HG02798 (cell line): Measurements from ENCODE around the gene CACNB2.

ENCODE experiments used
- ATAC-seq: cut with Tn5 transposase; IDR thresholded peaks from one replicate; pipeline ENCODE4 v1.9.1; 2021; ENCODE audit warnings: mild to moderate bottlenecking; ENCODE audit not compliant: unreplicated experiment, poor library complexity

The CACNB2 gene

DNA sequence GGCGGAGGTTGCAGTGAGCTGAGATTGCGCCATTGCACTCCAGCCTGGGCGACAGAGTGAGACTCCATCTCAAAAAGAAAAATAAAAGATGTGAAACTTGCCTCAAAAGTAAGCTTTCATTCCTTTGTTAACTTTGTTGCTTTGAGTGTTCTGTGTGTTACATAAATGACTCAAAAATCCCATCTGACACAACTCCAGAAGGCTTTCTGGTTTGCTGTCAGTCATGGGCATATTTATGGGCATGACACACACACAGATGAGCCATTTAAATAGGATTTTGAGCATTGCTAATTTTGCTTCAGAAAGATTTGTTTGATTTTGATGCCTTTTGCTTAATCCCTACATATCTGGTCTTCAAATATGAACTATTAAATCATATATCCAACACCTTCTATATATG, 82.6 kb downstream of the CACNB2 start:
- no peak for ATAC-seq

DNA sequence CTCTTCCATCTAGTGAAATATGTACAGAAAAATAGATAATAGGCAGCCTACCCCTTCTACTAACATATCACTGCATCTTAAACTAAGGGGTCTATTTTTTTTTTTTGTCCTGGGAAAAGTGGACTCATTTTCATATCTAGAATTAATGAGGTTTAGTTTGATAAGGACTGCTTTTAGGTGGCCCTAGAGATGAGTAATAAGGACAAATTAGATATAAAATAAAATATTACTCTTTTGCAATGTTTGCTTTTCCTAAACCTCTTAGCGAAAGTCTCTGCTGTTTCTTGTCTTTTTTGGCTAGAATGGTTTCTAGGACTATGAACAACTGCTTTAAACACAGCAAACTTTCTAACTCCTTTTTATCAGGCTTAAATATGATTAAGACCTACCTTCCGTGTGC, 83.7 kb downstream of the CACNB2 start:
- no peak for ATAC-seq

DNA sequence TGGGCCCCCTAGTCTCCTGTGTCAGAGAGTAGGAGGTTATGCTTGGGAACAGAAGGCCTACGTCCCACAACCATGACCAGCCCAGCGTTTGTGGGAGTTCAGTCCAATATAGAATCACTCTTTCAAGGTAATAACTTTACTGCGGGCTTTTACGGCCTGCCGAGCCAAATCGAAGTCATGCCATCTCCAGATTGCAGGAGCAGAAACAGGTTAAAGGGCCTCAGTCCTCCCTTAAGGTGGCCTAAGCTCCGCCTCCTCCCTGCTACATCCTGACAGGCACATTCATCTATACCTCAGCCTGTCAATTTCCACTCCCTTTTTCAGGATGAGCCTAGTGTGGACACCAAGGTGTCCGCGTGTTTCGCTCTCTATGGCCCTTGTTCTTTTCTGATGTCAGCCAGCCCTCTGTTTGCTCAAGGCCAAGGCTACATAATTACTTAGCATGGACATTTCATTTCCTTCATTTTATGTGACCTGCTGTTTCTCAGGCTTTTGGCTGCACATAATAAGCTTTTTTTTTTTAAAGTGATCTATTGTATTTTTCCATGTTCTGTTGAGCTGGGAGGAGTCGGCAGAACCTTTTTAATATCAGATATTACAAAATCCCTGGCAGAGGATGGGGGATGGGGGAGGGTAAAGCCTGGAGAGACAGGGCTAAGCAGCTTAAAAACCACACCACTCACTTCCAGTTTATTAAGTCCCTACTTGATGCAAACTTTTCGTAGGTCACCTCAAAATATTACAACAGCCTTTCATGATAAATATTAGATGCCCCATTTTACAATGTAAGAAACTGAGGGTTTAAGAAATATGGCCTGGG, 84.6 kb downstream of the CACNB2 start:
- no peak for ATAC-seq

DNA sequence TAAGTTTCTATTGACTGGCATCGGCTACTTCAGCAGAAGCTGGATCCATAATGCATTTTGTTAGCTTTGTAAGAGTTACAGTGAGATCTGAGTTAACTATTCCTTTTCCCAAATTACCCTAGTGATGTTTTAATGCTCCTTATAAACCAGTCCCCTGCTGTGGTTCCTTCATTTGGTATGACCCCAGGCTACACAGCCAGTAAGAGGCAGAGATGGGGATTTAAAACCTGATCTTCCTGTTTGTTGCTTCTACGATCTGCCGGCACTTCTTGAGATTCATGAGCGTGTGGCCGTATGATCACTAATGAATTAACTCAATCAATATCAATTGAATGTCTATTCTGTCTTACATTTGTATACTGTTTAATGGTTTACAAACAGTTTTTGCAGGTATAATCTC, 86.1 kb downstream of the CACNB2 start:
- ATAC-seq, result no peak

DNA sequence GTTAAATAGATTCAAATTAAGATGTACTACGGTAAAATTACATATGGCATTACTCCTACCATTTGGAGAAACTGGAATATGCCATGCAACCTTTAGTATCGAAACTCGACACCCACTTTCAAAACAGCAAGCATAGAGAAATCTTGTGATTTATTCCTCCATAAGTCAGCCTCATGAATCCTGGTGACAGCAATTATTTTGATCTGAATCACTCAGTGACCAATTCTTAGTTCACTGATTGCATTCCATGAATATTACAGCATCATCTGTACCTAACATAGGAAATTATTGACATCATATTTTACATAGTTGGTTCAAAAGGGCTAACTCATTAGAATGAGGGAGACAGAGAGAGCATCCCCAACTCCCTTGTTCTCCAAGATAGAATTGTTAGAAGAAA, 89.6 kb downstream of the CACNB2 start:
- ATAC-seq, result no peak

DNA sequence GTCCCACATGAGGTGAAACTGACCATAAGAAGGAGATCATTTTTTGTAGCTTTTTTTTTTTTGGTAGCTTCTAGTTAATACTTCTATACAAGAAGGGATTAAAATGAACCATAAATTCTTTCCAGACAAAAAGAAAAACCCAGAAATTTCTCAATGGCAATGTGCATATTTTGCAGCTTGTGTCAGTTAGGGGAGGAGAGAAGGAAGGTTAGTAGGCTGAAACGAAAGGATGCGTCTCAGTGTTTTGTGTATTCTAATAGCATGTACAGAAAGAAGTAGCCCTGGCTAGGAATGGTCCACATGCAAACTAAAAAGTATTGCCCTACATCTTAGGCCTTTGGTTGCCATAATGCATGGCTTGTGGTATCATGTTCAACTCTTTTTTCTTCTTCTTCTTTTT, 90.6 kb downstream of the CACNB2 start:
- no peak for ATAC-seq

DNA sequence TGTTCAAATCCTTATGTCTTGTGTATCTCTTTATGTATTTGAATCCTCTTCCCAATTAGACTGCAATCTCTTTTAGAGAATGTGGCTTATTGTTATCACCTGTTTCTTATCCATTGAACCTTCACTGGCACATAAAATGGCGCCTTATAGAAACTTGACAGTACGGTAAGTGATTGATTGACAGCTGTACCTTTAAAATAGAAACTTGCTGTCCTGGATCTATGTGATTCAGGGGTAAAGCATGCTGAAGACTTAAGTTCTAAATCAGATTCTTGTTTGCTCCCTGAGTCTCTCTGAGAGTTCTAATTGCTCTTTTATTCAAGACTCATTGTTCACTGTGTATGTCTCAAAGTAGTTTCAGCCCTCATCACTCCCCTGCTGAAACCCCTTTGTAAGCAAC, 91.3 kb downstream of the CACNB2 start:
- no peak for ATAC-seq

DNA sequence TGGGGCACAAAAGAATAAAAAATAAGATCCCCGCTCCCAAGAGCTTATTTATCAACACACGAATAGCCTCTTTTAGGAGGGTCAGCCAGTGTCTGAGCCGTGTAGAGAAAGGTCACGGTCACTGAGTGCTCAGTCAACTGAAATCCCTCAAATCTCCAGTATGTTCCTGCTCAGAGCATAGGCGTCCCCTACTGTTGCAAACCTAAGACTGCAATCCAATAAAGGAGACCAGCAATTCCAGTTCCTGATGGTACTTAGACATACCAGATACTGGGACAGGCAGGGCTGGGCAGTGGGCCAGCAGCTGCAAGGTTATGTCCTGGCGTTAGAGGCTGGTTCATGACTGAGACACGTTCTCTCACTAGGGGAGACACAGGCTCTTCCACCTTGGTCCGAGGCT, 93.6 kb downstream of the CACNB2 start:
- ATAC-seq, result no peak

DNA sequence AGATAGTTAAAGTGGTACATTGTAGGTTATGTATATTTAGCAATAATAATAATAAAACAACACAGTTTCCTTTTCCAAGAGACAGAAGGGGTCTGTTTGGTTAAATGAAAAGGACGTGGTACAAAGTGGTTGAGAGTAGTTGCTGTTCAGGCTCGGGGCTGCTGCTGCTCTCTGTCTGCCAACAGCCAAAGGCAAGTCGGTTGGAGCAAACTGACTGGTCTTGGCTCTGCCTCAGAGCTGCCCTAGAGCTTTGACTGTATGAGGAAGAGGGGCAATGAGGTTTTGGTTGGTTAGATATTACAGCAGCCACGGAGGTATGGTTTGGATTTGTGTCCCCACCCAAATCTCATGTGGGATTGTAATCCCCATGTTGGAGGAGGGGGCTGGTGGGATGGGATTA, 95.3 kb downstream of the CACNB2 start:
- ATAC-seq, result no peak

DNA sequence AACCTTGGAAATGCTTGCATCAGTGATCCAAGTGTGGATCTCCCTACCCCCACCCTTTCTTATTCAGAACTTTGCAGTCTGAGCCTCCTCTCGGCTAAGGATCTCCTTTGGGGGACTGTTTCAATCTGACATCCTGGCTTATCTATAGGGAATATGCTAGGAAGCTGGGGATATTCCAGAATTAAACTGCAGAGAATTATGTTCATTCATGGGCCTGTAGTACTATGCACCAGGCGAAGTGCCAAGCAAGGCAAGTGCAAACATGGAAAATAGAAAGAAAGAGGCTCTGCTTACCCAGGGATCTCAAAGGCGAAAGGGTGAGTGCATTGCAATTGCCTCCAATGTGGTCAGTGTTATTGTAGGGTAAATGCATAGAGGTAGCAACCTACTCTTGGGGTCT, 96.5 kb downstream of the CACNB2 start:
- no peak for ATAC-seq

DNA sequence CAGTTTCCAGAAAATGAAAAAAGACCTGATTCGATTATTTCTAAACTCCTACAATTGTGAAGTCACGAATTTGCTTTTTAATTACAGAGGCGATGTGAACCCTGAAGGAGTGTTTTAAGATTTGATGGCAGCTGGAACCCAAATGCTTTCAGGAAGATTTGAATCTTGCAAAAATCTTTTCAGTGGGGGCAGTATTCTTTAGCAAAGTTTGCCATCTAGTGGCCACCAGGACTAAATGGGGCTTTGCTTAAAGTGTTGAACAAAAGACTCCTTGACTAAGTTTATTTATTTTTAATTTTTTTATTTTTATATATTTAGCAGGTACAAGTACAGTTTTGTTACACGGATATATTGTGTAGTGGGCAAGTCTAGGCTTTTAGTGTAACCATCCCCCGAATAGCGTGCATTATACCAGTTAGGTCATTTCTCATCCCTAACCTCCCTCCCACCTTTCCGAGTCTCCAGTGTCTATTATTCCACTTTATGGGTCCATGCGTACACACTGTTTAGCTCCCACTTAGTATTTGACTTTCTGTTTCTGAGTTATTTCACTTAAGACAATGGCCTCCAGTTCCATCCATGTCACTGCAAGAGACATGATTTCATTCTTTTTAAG, 98.8 kb downstream of the CACNB2 start:
- ATAC-seq, result no peak

DNA sequence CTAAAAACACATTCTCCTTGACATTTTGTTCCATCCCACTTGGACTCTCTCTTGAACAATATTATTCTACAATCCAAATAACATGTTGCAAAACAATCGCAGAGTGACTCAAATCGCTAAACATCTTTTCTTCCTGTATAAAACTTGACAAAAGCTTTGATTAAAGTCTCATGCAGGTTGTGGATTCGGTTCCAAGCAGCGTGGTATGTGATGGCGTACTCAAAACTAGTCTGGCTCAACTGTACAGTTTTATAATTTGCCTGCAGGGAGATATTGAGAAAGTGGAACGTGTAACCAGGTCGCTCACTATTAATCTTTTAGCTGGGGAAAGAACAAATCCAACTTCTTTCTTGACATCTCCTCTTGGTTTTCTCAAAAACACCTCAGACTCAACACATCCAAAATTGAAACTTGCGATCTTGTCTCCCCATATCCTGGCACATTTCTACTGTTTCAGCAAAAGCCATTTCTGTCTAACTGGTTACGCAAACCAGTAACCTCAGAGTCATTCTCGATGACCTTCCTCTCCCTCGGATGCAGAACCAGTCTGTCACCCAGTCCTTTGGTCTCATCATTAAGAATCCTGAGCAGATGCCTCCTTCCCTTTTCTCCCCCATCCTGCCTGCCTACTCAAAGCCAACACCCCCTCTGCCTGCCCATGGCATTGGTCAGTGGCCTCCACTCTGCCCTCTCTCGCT, 100.1 kb downstream of the CACNB2 start:
- ATAC-seq, result no peak

DNA sequence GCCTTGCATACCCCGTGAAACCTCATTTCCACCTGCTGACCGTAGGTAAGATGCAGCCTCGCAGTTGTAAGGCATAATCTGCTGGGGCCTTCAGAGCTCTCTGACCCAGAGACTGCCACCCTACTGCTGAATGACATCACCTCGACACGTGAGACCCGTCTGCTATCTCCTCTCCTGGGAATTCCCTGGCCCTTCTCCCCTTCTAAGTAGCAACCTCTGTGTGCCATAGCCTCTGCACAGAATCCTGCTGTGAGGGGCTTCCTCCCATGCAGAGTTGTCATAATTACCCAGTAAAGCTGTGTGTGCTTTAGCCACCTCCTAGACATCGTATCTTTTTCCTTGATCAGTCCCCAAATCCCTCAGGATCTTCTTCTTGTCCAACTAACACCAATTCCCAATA, 106.7 kb downstream of the CACNB2 start:
- ATAC-seq, result no peak

DNA sequence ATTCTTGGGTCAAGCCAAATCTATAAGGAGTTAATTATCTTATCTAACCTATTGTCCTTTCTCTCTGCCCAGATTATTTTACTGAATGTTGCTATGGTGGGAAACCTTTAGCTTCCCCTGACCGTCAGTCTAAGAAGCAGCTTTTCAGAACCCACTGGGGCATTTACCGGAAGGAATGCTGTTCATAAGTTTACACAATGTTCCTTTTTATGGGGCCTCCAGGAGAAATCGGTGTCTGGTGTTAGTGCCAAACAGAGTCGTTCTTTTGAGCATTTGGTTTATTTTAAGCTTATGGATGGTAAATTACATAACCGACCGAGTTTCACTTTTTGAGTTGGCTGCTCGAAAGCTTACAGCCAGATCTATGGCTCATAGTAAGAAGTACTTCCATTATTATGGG, 111.9 kb downstream of the CACNB2 start:
- no peak for ATAC-seq

DNA sequence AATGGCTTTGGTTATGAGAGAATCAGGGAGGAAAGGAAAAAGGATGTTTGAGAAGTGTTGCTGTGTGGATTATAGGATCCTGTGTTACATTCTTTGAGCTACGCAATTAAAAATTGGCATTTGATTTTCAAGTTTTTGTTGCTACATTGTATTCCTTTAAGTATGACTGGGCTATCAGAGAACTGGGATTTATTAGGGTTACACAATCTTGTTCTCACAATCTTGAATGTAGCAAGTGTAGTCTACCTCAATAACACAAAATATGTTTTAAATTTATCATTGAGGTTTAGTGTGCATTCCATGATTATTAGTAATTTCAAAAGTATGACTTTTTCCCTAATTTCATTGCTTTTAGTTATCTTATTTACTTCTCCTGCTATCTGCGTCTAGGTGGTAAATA, 113.9 kb downstream of the CACNB2 start:
- ATAC-seq, result no peak

DNA sequence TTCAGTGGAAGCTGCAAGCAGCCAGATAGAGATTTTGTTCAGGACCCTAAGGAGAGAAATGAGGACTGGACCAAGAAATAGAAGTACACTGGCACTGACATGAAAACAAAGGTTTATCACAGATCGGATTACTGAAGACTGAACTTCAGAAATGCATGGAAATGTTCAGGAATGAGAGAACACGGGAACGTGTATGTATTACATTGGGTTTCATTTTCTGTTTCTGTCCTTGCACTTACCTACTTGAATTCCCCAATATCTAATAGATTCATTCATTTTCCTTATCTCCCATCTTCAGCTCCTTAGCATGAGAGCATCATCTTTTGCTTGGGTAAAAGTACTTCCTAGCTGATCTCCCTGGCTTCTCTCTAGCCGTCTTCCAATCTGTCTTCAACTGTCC, 114.5 kb downstream of the CACNB2 start:
- ATAC-seq, result no peak

DNA sequence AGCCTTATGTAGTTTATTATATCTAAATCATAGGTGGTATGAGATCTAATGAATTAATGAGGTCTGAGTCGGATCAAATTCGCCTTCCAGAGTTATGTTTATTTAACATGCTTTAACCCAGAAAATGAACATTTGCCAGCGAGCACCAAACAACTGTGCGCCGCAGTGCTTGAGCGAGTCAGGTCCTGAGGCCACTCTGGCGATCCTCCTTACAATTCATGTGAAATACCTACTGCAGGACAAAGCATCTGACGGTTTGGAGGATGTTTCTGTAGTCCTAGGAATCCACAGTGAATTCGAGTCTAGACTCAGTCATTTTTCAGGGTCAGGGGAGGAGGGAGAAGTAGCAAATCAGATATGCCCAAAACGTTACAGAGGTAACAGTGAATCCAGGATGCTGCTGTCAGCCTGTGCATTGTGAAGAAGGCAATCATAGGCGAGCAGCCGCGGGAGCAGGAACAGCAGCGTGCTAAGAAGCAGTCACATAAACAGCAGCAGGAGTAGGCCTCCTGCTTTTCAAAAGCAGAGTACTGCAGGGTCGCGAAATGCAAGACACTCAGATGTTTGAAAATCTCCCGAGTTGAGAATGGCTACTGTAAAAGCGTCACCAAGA, 120.2 kb downstream of the CACNB2 start:
- no peak for ATAC-seq

DNA sequence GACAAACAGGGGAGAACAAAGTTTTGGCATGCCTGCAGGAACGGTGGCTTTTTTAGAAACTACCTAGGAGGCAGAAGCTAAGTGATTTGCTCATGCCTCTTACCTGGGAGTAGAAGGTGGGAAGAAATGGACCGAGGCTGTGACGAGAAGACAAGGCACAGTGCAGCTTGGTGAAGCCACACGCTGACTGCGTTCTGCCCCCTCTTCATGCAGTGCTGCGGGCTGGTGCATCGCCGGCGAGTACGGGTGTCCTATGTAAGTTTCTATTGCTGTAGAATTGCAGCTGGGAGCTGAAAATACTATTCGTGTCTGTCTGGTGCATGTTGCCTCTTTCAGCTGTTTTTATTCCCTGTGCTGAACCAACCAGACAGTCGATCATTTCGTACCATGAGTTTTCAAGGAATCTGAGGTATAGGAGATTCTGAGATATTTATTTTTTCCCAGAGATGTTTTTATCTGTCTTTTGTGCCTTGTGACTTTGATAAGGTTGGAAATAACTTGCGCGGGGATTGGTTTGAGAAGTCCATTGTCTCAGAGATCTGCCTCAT, 120.9 kb downstream of the CACNB2 start:
- ATAC-seq, result no peak

DNA sequence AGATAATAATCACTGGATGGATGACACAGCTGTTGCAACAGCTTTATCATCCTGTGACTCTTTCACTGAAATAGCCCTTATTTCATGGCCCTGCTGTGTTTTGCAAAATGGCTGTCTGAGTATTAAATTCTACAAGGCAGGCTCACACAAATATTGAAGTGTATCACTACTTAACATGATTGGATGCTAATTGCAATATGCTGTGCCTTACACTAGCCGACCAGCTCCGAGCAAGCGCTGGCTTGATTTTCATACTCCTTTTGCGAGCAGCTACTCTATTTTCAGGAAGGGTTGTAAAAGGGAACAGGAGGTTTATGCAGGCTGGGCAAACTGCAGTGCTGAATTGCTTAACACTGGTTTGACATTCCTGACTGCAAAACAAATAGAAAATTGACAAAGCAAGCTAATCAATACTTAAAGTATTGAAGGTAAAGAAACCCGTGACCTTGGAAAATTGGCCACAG, 121.6 kb downstream of the CACNB2 start:
- no peak for ATAC-seq

DNA sequence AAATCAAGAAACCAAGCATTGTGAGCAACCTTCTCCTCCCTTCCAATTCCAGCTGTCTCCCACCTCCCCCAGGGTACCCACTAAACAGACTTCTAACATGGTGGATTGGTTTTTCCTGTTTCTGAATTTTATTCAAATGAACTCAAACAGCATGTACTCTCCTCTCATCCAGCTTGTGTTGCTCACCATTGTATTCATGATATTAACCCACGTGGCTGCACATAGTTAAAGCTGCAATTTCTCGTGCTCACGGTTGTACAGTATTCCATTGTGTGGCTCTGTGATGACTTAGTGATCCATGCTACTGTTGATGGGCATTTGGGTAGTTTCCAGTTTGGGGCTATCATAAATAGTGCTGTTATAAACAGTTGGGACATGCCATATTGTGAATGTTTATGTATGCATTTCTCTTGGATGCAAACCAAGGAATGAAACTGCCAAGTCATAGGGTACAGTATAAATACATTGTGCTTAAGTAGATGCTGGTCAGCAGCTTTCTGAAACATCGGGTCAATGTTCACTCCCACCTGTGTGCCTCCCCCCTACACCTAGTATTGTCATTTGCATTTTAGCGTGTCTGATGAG, 124.3 kb downstream of the CACNB2 start:
- ATAC-seq, result no peak
